HL-60 (cell line): Measurements from ENCODE around the gene PDYN.

Experiments
- GABPA ChIP-seq: IDR thresholded peaks from 2 replicates; pipeline ENCODE4 v1.6.1; 2012; ENCODE audit warnings: low read depth
- POLR2AphosphoS5 ChIP-seq: IDR thresholded peaks from 2 replicates; pipeline ENCODE4 v1.6.1; 2012; ENCODE audit warnings: low read depth
- SPI1 ChIP-seq: IDR thresholded peaks from 2 replicates; pipeline ENCODE4 v1.6.1; 2012; ENCODE audit warnings: low read depth, mild to moderate bottlenecking, borderline replicate concordance
- TF ChIP-seq, protein P1 (sequence below): IDR thresholded peaks from one replicate; pipeline ENCODE4 v1.5.1; 2011; ENCODE audit warnings: low read length, control low read depth, inconsistent platforms; ENCODE audit not compliant: insufficient read depth
- TF ChIP-seq, protein P2 (sequence below): IDR thresholded peaks from 2 replicates; pipeline ENCODE4 v1.6.1; 2012; ENCODE audit warnings: low read depth; ENCODE audit not compliant: insufficient replicate concordance

DNA sequence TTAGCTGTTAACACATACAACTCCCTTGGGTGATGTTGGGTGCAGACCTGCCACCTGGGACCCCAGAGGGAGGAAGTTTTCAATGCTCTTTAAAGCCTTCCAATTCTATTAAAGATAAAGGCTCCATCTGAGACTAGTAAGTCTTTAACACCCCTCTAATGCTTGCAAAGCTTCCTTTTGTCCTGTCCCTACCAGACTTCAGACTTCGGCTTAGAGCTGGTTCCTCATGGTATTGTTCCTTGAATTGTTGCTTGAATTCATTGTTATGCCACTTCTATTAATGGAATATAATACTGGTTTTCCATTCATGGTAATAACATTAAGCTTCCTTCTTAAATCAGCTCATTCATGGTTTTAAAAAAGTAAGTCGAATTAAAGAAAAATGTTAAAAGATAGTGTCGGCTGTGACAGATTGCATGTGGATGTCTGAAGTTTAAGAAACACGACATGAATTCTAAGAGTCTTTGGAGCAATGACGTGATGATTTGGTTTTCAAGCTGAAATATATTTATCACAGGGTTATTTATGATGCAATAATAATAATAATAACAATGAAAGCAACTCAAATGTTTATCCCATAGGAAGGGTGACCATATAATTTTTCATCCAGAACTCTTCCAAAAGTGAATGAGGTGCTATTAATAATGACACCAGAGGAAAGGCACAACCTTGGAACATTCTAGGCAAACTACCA lies 21.8 kb downstream of the PDYN start:
- TF ChIP-seq, protein P1, sequence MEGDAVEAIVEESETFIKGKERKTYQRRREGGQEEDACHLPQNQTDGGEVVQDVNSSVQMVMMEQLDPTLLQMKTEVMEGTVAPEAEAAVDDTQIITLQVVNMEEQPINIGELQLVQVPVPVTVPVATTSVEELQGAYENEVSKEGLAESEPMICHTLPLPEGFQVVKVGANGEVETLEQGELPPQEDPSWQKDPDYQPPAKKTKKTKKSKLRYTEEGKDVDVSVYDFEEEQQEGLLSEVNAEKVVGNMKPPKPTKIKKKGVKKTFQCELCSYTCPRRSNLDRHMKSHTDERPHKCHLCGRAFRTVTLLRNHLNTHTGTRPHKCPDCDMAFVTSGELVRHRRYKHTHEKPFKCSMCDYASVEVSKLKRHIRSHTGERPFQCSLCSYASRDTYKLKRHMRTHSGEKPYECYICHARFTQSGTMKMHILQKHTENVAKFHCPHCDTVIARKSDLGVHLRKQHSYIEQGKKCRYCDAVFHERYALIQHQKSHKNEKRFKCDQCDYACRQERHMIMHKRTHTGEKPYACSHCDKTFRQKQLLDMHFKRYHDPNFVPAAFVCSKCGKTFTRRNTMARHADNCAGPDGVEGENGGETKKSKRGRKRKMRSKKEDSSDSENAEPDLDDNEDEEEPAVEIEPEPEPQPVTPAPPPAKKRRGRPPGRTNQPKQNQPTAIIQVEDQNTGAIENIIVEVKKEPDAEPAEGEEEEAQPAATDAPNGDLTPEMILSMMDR = no peak
- no peak for TF ChIP-seq POLR2AphosphoS5
- TF ChIP-seq, protein P2, sequence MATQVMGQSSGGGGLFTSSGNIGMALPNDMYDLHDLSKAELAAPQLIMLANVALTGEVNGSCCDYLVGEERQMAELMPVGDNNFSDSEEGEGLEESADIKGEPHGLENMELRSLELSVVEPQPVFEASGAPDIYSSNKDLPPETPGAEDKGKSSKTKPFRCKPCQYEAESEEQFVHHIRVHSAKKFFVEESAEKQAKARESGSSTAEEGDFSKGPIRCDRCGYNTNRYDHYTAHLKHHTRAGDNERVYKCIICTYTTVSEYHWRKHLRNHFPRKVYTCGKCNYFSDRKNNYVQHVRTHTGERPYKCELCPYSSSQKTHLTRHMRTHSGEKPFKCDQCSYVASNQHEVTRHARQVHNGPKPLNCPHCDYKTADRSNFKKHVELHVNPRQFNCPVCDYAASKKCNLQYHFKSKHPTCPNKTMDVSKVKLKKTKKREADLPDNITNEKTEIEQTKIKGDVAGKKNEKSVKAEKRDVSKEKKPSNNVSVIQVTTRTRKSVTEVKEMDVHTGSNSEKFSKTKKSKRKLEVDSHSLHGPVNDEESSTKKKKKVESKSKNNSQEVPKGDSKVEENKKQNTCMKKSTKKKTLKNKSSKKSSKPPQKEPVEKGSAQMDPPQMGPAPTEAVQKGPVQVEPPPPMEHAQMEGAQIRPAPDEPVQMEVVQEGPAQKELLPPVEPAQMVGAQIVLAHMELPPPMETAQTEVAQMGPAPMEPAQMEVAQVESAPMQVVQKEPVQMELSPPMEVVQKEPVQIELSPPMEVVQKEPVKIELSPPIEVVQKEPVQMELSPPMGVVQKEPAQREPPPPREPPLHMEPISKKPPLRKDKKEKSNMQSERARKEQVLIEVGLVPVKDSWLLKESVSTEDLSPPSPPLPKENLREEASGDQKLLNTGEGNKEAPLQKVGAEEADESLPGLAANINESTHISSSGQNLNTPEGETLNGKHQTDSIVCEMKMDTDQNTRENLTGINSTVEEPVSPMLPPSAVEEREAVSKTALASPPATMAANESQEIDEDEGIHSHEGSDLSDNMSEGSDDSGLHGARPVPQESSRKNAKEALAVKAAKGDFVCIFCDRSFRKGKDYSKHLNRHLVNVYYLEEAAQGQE = no peak
- TF ChIP-seq GABPA = no peak
- no peak for TF ChIP-seq SPI1
